ENCODE results near the gene ZBTB43.
"Not testable (repeated sequence)": the region's sequence is repeated elsewhere in the genome, so short reads cannot be mapped to it uniquely, and the experiment has no call there.

ZBTB43 gene

GRCh38 chr9:126791406-126792230, 13.2 kb upstream of the ZBTB43 start:
- no peak for DNase-seq

DNA sequence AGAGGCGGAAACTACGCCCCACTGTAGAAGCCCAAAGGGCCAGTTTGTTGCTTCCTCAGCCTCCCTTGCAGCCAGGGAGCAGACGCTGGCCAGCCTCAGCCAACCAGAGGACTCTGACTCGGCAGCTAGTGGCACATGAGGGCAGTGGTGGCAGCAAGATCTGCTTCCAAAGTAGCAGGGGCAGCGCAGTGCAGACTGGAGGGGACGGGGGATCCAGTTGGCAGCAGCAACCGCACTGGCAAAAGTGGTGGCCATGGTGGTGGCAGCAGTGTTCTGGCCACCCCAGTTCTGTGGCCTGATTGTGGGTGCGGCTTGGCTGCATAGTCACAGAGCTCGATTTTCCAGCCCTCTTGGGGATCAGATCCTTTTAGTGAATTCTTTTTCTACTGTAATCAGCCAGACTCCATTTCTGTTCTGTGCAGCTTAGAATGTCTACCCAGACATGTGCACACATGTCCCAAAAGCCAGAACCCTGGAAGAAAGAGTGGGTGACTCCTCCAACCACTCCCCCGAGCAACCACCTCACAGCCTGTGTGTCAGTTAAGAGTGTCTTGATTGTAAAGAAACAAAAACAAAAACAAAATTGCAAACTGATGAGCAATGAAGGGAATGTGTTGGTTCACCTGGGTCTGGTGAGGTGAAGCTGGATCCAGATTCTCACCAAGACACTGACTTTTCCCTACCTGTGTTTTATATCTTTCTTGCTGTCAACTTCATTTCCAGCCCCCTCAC, 11.0 kb upstream of the ZBTB43 start:
- DNase-seq = no peak

DNA sequence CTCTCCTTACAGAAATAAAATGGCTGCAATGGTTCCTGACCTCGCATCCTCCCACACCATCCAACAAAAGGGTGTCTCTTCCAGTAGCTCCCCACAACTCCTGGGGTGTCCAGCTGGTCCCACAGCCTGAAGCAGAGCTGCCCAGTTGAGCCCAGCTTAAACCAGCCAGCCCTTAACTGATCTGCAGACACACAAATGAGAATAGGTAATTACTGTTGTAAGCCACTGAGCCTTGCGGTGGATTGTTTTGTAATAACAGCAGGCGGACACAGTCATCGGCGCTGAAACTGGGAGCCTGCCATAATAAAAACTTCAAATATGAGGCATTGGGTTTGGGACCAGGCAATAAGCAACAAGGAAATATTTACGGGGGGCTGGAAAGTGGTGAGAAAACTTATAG, 10.4 kb upstream of the ZBTB43 start:
- DNase-seq = no peak

DNA sequence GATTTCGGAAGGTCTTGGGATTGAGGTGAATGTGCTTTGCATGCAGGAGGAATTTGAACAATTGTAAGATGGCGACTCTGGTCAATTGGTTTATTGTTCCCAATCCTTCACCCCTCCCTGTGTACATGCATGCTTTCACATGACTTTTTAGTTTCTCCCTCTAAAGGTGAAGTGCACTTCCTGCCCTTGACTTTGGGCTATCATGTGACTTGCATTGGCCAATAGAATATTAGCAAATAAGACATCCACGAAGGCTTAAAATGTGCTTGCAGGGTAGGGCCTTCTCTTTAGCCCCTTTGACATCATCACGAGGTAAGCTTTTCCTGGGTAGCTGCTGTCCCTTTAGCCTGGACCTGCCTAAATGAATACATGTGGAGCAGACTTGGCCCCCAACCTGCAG, 8.1 kb upstream of the ZBTB43 start:
- DNase-seq = no peak

- no peak for DNase-seq
These were observed 6.9 kb upstream of the ZBTB43 start for GRCh38 chr9:126797903-126798302.

DNA sequence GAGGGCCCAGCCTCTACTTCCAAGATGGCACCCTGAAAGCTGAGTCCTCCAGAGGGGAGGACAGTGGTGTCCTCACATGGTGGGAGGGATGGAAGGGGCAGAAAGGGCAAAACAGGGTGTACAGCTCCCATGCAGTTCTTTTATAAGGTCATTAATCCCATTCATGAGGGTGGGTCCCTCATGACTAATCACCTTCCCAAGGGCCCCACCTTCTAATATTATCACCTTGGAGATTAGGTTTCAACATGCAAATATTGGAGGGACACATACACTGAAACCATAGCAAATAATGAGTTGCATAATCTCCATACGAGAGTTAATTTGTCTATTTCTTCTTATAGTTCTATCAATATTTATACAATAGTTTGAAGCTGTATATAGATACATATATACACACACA, 5.8 kb upstream of the ZBTB43 start:
- no peak for DNase-seq

DNA sequence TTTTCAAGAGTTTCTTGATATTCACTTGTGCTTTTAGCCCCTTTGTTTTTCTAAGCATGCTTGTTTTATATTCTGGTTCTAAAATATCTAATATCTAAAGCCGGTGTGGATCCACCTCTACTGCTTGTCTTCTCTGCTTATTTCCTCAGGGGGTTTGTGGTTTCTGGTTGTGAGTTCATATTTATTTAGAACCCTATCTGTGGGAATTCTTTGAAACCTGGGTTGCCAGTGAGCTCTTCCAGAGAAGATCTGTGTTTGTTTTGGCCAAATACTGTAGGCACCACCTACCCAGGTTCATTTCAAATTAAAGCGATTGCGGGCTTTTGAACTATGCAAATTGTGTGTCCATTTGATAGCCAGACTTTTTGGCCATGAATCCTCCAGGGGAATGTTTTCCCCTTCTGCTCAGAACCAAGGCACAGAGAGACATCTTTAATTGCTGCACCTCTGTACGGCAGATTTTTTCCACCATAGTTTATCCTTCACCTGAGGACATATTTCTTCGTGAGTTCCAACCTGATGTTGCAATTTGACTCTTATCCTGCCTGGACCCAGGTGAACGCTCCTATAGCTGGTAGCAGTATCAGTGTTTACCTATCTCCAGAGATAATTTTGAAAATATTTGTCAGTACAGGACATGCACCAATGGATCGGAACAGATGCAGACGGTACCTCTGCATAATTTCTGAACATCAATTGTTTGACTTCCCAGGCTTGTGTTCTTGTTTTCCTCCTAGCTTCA, 2.4 kb upstream of the ZBTB43 start:
- no peak for DNase-seq

GRCh38 chr9:126804198-126804695, 593 bp upstream of the ZBTB43 start:
- DNase-seq = no peak

DNA sequence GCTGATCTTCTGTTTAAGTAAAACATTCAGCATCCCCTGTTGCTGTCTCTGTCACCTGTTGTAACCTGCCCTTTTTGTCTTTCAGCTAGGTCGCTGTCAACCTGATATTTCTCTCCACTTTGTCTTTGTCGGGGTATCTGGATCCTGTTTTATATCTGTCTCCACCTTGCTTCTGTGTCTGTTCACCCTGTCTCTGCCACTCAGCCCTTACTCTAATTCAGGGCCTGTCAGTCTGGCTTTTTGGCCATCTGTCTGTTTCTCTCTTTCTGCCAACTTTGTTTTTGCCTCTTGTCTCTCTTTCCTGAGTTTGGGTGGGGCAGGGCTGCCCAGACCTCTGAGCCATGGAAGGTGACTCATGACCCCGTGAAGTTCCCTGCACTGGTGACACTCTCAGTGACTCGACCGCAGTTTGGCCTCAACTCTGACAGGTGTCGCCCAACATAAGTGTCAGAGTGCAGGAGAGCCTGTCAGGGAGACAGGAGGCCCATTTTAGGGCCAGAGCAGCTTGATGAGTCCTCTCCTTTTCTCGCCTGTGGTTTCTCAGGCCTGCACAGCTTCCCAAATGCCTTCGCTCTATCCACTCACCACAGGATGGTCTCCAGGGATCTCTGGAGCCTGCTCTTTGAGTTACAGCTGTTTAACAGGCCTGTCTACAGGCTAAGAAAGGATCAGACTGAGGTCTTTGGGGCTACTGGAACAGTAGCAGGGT, 868 bp downstream of the ZBTB43 start:
- DNase-seq = peak; percentile 27

GRCh38 chr9:126806336-126806735, 1.5 kb downstream of the ZBTB43 start:
- DNase-seq = no peak

DNA sequence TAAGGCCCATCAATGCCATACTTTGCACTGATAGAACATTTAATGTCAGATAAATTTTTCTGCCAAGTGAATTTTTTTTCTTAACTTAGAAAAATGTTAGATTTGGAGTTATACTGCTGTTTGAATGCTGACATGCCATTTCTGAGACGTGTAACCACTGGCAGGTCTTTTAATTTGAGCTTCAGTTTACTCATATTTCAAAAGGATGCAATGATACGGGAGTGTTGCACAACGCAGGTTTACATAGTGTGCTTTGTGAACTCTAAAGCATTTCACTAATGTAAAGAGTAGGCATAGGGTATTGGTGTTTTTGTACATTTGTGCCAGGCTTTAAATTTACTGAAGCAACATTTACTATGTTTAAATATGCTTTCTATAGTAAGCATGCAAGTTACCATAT, 4.2 kb downstream of the ZBTB43 start:
- no peak for DNase-seq

GRCh38 chr9:126810221-126810620, 5.4 kb downstream of the ZBTB43 start:
- not testable (repeated sequence) for DNase-seq

- DNase-seq = no peak
These were observed 8.2 kb downstream of the ZBTB43 start for GRCh38 chr9:126813072-126813471.

- DNase-seq = no peak
These were observed 9.3 kb downstream of the ZBTB43 start for GRCh38 chr9:126814091-126814490.

GRCh38 chr9:126817615-126818014, 12.8 kb downstream of the ZBTB43 start:
- DNase-seq = not testable (repeated sequence)

DNA sequence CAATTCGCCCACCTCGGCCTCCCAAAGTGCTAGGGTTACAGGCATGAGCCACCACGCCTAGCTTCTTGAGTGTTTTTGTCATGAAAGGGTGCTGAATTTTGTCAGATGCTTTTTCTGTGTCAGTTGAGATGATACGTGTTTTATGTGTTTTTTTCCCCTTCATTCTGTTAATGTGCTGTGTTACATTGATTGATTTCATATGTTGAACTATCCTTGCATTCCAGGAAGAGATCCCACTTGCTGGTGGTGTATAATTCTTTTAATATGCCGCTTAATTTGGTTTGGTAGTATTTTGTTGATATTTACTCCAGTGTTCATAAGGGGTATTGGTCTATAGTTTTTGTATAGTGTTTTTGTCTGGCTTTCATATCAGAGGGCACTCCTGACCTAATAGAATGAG, 13.6 kb downstream of the ZBTB43 start:
- DNase-seq = no peak

- DNase-seq = no peak
These were observed 14.6 kb downstream of the ZBTB43 start for GRCh38 chr9:126819482-126819881.

- DNase-seq = no peak
These were observed 17.4 kb downstream of the ZBTB43 start for GRCh38 chr9:126822278-126822677.

- no peak for DNase-seq
These were observed 18.0 kb downstream of the ZBTB43 start for GRCh38 chr9:126822873-126823272.

DNA sequence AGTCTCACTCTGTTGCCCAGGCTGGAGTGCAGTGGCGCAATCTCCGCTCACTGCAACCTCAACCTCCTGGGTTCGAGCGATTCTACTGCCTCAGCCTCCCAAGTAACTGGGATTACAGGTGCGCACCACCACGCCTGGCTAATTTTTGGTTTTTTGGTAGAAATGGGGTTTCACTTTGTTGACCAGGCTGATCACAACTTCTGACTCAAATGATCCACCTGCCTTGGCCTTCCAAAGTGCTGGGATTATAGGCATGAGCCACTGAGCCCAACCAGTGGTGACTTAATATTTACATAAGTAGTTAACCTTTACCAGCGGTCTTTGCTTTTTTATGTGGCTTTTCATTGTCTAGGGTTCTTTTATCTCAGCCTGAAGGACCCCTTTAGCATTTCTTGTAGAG, 19.2 kb downstream of the ZBTB43 start:
- not testable (repeated sequence) for DNase-seq

DNA sequence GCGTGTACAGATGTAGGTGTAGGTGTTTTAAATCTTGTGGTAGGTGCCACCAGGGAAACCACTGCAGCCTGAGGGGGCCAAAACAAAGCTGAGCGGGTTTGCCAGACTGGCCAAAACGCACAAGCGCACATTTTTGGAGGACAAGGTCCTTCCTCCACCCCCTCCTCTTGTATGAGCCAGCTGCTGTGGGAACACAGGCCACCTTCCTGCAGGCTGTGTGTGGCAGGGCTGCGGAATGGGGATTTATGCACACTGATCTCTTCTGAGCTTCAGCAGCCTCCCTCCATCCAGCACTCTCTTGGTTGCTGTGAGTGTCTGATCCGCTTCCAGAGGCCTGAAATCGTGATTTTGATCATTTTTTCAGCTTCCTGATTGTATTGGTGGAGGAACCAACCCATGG, 22.4 kb downstream of the ZBTB43 start:
- DNase-seq = no peak

DNA sequence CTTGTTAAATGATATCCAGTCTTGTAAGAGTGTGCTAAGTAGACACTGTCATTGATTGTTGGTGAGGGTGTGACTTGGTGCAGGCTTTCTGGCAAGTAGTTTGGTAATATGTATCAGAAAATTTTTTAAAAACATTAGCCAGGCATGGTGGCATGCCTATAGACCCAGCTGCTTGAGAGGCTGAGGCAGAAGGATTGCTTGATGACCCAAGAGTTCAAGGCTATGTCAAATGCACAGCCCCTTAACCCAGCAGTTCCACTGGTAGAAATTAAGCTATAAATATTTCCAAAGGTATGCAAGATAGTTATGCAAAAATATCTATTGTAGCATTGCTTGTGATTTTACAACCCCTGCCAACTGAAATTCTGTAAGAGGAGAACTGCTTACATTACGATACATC, 24.2 kb downstream of the ZBTB43 start:
- peak; percentile 4 for DNase-seq

DNA sequence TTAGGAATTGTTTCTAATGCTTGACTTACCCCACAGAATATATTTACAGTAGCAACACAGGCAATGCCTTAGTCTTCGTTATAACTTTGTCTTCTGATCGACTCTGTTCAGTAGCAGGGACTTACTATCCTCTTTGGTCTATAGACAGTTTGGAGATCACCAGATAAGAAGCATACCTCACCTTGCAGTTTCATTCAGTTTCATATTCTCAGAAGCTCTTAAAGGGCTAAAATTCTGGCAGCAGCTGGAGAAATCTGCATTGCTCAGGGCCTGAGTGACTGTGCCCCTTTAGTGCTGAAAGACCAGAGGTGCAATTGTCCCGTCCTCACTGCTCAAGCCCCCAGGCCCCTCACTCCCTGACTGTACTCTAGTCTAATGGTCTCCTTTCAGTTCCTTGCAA, 26.0 kb downstream of the ZBTB43 start:
- no peak for DNase-seq
